WTC11 (cell line): ENCODE data around the gene GTF2IRD2. TPM values are rescaled to one million over a fixed set of nuclear protein-coding genes. Genes with fewer than 3 reads are reported as not detected.
A peak's percentile ranks its signal among the peaks of the same experiment; 100 is the strongest.
"Not testable (repeated sequence)": the region's sequence is repeated elsewhere in the genome, so short reads cannot be mapped to it uniquely, and the experiment has no call there.

Experiments
- ATAC-seq: fragments of 200-7000 bp; cut with Tn5 transposase; 2 replicates; pipeline ENCODE4 v1.10.0; 2021; ENCODE audit warnings: mild to moderate bottlenecking, moderate library complexity
- CTCF ChIA-PET: fragments of 300-600 bp; sonication (Branson Sonifier 250); formaldehyde crosslinking; loops from one replicate; lab custom pipeline; 2021; ENCODE audit warnings: antibody characterized with exemption; lab: Charles Lee
- POLR2A ChIA-PET: fragments of 350-600 bp; sonication (Branson Sonifier 250); formaldehyde crosslinking; loops from one replicate; lab custom pipeline; 2021; ENCODE audit warnings: antibody characterized with exemption; lab: Charles Lee
- DNase-seq: peaks from one replicate; pipeline ENCODE4 v3.0.0; 2021; ENCODE audit warnings: low spot score
- H3K27ac Mint-ChIP-seq: 2 replicates; pipeline ENCODE4 v1.8.0; 2021; ENCODE audit warnings: mixed read lengths
- H3K27me3 Mint-ChIP-seq: 2 replicates; pipeline ENCODE4 v1.8.0; 2021; ENCODE audit warnings: low read depth, mild to moderate bottlenecking, moderate library complexity, mixed read lengths
- H3K36me3 Mint-ChIP-seq: 2 replicates; pipeline ENCODE4 v1.8.0; 2021; ENCODE audit warnings: mixed read lengths
- H3K4me1 Mint-ChIP-seq: 2 replicates; pipeline ENCODE4 v1.8.0; 2022; ENCODE audit warnings: mixed read lengths
- H3K4me3 Mint-ChIP-seq: 2 replicates; pipeline ENCODE4 v1.8.0; 2021; ENCODE audit warnings: mild to moderate bottlenecking, moderate library complexity, mixed read lengths
- H3K9me3 Mint-ChIP-seq: 2 replicates; pipeline ENCODE4 v1.8.0; 2021; ENCODE audit warnings: mixed read lengths
- total RNA-seq: library from RNA; stranded (reverse); gene quantifications from 3 replicates; pipeline ENCODE4 v1.2.3, GENCODE V29; 2021

The GTF2IRD2 gene
- total RNA-seq, 1 experiment from 2014 or later, result 8.8 TPM

- H3K36me3 Mint-ChIP-seq, H3K27ac Mint-ChIP-seq, H3K4me3 Mint-ChIP-seq, H3K9me3 Mint-ChIP-seq, H3K4me1 Mint-ChIP-seq, ATAC-seq, CTCF ChIA-PET, DNase-seq, H3K27me3 Mint-ChIP-seq, POLR2A ChIA-PET: not testable (repeated sequence)
Measured at GRCh38 chr7:74779053-74779452, 72.4 kb downstream of the GTF2IRD2 start.

DNA sequence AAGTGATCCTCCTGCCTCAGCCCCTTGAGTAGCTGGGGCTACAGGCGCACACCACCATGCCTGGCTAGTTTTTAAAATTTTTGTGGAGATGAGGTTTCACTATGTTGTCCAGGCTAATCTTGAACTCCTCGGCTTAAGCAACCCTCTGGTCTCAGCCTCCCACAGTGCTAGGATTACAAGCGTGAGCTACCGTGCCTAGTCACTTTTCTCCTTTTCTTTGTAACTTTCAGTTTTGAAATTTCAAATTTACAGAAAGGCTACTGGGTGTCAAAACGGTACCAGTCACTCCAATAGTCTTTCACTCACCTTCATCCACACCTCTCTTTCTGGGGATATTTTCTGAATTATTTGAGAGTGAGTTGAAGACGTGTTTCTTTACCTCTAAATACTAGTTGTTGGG, 76.3 kb downstream of the GTF2IRD2 start:
- H3K4me1 Mint-ChIP-seq, CTCF ChIA-PET, DNase-seq, H3K4me3 Mint-ChIP-seq, ATAC-seq, H3K36me3 Mint-ChIP-seq, H3K27ac Mint-ChIP-seq, POLR2A ChIA-PET, H3K9me3 Mint-ChIP-seq, H3K27me3 Mint-ChIP-seq: not testable (repeated sequence)

DNA sequence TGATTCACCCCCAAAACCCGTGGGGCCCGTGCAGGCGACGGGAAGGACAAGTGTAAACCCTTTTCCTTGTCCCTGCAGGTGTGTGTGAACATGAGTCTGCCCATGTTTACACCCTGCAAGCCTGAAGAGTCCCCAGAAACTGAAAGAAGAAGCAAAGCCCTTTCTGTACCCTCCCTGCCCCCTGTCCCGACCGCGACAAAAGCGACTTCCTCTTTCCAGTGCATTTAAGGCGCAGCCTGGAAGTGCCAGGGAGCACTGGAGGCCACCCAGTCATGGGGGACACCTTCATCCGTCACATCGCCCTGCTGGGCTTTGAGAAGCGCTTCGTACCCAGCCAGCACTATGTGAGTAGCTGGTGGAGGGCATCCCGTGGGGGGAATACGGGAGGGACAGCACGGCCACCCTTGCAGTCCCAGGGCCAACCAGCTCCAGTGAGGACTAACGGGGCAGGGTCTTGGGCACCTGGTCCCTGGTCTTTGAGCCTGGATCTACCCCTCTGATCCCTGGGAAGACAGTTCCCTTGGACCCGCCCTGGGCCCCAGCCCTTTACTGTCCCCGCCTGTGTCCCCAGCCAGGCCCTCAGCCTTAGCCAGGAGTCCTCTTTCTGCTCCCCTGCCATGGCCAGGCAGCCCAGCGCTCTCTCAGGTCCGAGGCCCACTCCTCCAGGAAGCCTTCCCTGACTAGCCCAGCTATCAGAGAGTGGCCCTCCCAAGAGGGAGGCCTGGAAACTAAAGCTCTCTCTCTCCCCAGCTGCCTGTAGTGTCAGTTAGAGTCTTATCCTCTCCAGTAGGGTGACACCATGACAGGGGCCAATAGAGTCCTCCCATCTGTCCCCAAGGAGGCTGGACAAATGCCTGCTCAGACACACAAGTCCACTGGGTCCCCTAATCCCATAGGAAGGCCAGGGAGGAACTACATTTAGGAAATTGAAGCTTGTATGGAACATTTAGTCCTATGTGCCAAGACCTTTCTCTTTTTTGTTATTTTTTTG, 77.3 kb downstream of the GTF2IRD2 start, which contains the start of gene NCF1:
NCF1 (plus strand) TSS at position 252 of the 991 bp plus-strand sequence; CDS start at position 273, 21 bp downstream.
- H3K9me3 Mint-ChIP-seq, DNase-seq, POLR2A ChIA-PET, H3K4me1 Mint-ChIP-seq, H3K27me3 Mint-ChIP-seq, H3K36me3 Mint-ChIP-seq, CTCF ChIA-PET, H3K27ac Mint-ChIP-seq, ATAC-seq, H3K4me3 Mint-ChIP-seq: not testable (repeated sequence)

DNA sequence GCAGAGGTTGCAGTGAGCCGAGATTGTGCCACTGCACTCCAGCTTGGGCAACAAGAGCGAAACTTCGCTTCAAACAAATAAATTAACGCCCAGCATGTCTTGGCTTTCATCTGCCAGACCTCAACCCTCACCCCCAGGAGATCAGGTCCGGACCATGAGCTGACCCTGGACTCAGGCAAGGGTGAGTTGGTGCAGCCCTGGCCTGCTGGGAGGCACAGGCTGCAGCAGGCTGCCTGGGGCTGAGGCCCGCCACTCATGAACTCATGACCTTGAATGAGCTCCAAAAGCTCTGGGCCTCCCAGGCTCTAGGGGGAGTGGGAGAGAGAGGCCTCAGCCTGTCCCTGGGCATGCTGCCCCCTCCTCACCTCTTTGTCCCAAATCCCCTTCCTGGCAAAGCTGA, 79.3 kb downstream of the GTF2IRD2 start:
- H3K4me3 Mint-ChIP-seq, H3K9me3 Mint-ChIP-seq, H3K36me3 Mint-ChIP-seq, POLR2A ChIA-PET, H3K27me3 Mint-ChIP-seq, CTCF ChIA-PET, H3K27ac Mint-ChIP-seq, H3K4me1 Mint-ChIP-seq: not testable (repeated sequence)
- DNase-seq (peak; percentile 23), ATAC-seq (peak; percentile 86)

DNA sequence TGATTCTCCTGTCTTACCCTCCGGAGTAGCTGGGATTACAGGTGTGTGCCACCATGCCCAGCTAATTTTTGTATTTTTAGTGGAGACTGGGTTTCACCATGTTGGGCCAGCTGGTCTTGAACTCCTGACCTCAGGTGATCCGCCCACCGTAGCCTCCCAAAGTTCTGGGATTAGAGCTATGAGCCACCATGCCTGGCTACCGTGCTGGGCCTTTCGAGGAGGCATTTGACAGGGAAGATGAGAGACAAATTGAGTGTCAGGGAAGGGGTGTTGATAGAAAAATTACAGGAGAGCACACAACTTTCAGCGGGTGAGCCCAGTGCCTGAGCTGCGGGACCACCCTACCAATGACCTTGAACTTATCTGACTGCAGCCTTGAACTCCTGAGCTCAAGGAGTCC, 81.3 kb downstream of the GTF2IRD2 start:
- ATAC-seq, POLR2A ChIA-PET, CTCF ChIA-PET, H3K27me3 Mint-ChIP-seq, H3K36me3 Mint-ChIP-seq, H3K9me3 Mint-ChIP-seq, H3K27ac Mint-ChIP-seq, H3K4me1 Mint-ChIP-seq, DNase-seq, H3K4me3 Mint-ChIP-seq: not testable (repeated sequence)

- H3K4me1 Mint-ChIP-seq, POLR2A ChIA-PET, H3K27me3 Mint-ChIP-seq, H3K9me3 Mint-ChIP-seq, H3K4me3 Mint-ChIP-seq, CTCF ChIA-PET, ATAC-seq, H3K27ac Mint-ChIP-seq, H3K36me3 Mint-ChIP-seq, DNase-seq: not testable (repeated sequence)
Measured at GRCh38 chr7:74766991-74767390, 84.4 kb downstream of the GTF2IRD2 start.

- DNase-seq, POLR2A ChIA-PET, H3K4me1 Mint-ChIP-seq, H3K9me3 Mint-ChIP-seq, CTCF ChIA-PET, H3K36me3 Mint-ChIP-seq, H3K4me3 Mint-ChIP-seq, H3K27me3 Mint-ChIP-seq, H3K27ac Mint-ChIP-seq, ATAC-seq: not testable (repeated sequence)
Measured at GRCh38 chr7:74766509-74766908, 84.9 kb downstream of the GTF2IRD2 start.

DNA sequence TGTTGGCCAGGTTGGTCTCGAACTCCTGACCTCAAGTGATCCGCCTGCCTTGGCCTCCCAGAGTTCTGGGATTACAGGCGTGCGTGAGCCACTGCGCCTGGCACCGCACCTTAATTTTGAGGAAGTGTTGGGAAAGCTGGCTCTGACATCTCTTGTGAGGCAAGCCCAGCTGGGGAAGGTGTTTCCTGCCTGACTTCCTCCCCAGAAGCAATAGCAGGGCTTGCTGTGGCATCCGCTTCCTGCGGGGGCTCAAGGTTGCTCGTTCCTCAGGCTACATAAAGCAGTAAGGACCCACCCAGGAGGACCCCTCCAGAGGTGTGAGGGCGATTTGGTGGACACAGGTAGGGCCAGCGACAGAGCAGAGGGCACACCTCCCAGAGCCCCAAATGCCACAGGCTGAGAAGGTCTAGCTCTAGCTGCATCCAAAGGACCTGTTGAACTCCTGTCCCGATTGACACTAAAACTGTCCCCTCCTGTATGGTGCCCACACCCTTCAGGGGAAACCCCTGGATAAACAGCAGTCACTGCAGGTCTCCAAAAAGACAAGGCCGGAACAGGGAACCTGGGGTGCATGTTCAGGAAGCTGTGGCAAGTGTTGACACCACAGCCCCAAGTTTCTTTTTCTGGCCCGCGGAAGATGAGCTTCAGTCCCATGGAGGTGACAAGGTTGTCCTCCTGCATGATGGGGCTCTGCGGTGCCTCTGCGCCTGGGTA, 86.0 kb downstream of the GTF2IRD2 start:
- H3K27ac Mint-ChIP-seq, CTCF ChIA-PET, POLR2A ChIA-PET, H3K9me3 Mint-ChIP-seq, H3K36me3 Mint-ChIP-seq, DNase-seq, H3K4me3 Mint-ChIP-seq, ATAC-seq, H3K4me1 Mint-ChIP-seq, H3K27me3 Mint-ChIP-seq: not testable (repeated sequence)

DNA sequence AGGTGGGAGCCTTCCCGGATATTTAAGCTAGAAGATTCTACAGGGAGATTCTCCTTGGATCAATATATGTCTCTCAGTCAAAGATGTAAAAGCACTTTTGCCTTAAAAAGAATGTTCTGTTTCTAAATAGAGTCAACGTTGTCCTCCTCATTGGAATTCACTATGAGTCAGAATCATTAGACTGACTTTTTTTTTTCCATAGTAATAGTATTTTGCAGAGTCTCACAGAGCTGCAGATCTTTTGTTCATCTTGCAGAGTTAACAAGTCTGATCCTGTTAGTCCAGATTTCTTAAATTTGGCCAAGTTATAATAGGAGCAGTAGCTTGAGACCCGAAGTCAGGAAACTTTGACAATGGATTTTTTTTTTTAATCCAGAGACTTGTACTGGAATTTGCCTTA, 92.4 kb downstream of the GTF2IRD2 start:
- H3K27me3 Mint-ChIP-seq, H3K4me1 Mint-ChIP-seq, CTCF ChIA-PET, DNase-seq, H3K4me3 Mint-ChIP-seq, H3K36me3 Mint-ChIP-seq, H3K27ac Mint-ChIP-seq, POLR2A ChIA-PET, ATAC-seq, H3K9me3 Mint-ChIP-seq: not testable (repeated sequence)

GRCh38 chr7:74758268-74758667, 93.1 kb downstream of the GTF2IRD2 start:
- ATAC-seq, H3K36me3 Mint-ChIP-seq, DNase-seq, CTCF ChIA-PET, POLR2A ChIA-PET, H3K27me3 Mint-ChIP-seq, H3K4me1 Mint-ChIP-seq, H3K27ac Mint-ChIP-seq, H3K9me3 Mint-ChIP-seq, H3K4me3 Mint-ChIP-seq: not testable (repeated sequence)

DNA sequence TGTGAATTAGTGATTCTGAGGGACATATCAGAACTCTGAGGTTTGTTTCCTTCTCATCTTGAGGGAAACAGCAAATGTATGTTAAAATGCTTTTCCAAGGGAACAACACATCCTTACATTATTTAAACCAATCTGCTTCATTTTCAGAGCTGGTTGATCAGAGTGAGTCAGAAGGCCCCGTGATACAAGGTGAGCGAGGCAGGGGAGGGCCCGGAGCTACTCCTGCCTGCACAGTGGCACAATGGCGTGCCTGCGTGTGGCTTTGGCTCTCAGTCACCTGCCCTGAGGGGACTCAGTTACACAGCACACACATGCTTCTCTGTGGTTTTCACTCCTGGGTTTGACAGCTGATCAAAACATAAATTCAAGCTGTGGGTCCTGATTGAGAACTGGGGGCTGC, 94.7 kb downstream of the GTF2IRD2 start:
- H3K4me1 Mint-ChIP-seq, H3K27ac Mint-ChIP-seq, POLR2A ChIA-PET, H3K36me3 Mint-ChIP-seq, CTCF ChIA-PET, ATAC-seq, H3K9me3 Mint-ChIP-seq, H3K4me3 Mint-ChIP-seq, H3K27me3 Mint-ChIP-seq, DNase-seq: not testable (repeated sequence)

DNA sequence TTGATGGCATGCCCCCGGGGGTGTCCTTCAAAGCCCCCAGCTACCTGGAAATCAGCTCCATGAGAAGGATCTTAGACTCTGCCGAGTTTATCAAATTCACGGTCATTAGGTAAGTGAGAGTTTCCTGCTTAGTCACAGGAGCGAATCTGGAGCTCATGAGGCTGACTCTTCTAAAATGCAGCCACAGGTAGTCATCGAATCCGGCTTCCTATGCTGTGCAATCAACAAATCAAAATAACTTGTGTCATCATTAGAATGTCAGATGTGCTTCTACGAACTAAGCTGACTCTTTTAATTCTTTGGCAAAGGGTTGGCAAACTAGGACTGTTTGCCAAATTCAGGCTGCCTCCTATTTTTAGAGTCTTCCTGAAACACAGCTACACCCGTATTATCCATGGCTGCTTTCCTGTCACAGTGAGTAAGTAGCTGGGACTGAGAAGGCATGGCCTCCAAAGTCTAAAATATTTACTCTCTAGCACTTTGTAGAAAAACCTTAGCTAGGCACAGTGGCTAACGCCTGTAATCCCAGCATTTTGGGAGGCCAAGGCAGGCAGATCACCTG, 97.4 kb downstream of the GTF2IRD2 start:
- CTCF ChIA-PET, H3K27me3 Mint-ChIP-seq, H3K9me3 Mint-ChIP-seq, H3K36me3 Mint-ChIP-seq, H3K27ac Mint-ChIP-seq, DNase-seq, H3K4me1 Mint-ChIP-seq, ATAC-seq, H3K4me3 Mint-ChIP-seq, POLR2A ChIA-PET: not testable (repeated sequence)
